IPS-18a (cell line): Measurements from ENCODE around the gene LMAN2.
"Not testable (repeated sequence)": the region's sequence is repeated elsewhere in the genome, so short reads cannot be mapped to it uniquely, and the experiment has no call there.

Experiments used
- H3K27ac ChIP-seq: one replicate; pipeline ENCODE4 v1.5.1; 2013; ENCODE audit warnings: low read length
- H3K27me3 ChIP-seq: one replicate; pipeline ENCODE4 v1.6.1; 2013; ENCODE audit warnings: mild to moderate bottlenecking, low read length; ENCODE audit not compliant: control insufficient read depth, insufficient read depth
- H3K36me3 ChIP-seq: one replicate; pipeline ENCODE4 v1.6.1; 2013; ENCODE audit warnings: low read depth, low read length; ENCODE audit not compliant: control insufficient read depth
- H3K4me1 ChIP-seq: one replicate; pipeline ENCODE4 v1.6.1; 2013; ENCODE audit warnings: low read depth, low read length; ENCODE audit not compliant: control insufficient read depth
- H3K4me3 ChIP-seq: one replicate; pipeline ENCODE4 v1.5.1; 2013; ENCODE audit warnings: low read length
- H3K9ac ChIP-seq: one replicate; pipeline ENCODE4 v1.6.1; 2013; ENCODE audit warnings: mild to moderate bottlenecking, low read length, moderate library complexity
- H3K9me3 ChIP-seq: one replicate; pipeline ENCODE4 v1.6.1; 2013; ENCODE audit warnings: low read depth, low read length; ENCODE audit not compliant: control insufficient read depth

Gene LMAN2

GRCh38 chr5:177350776-177351391 is 584 bp downstream of the LMAN2 start:
- Histone ChIP-seq H3K9ac (peak overlapping the region; percentile 90), H3K4me3 (peak overlapping the region; percentile 97), H3K4me1 (peaks cover 4% of the 10 kb centered on the region), H3K27me3 (no peaks in the 10 kb centered on the region), H3K9me3 (no peaks in the 10 kb centered on the region), H3K27ac (peak overlapping the region; percentile 96), H3K36me3 (peaks cover 8% of the 10 kb centered on the region)

GRCh38 chr5:177349762-177350161 is 1.7 kb downstream of the LMAN2 start:
- peak overlapping the region; percentile 97 for H3K4me3 ChIP-seq

GRCh38 chr5:177349362-177349647 is 2.2 kb downstream of the LMAN2 start:
- Histone ChIP-seq H3K27ac (no peak overlapping the region), H3K9ac (no peak overlapping the region), H3K9me3 (no peaks in the 10 kb centered on the region), H3K4me3 (no peak overlapping the region), H3K36me3 (peaks cover 8% of the 10 kb centered on the region), H3K4me1 (peaks cover 4% of the 10 kb centered on the region), H3K27me3 (no peaks in the 10 kb centered on the region)

More at GRCh38 chr5:177349762-177350161, 1.7 kb downstream of the LMAN2 start:
- peaks cover 4% of the 10 kb centered on the region for H3K4me1 ChIP-seq
- H3K36me3 ChIP-seq = peaks cover 8% of the 10 kb centered on the region
- no peaks in the 10 kb centered on the region for H3K9me3 ChIP-seq
- no peaks in the 10 kb centered on the region for H3K27me3 ChIP-seq
- H3K9ac ChIP-seq = no peak overlapping the region
- H3K27ac ChIP-seq = no peak overlapping the region

GRCh38 chr5:177347699-177348098 is 3.8 kb downstream of the LMAN2 start:
- peaks cover 4% of the 10 kb centered on the region for H3K4me1 ChIP-seq
- no peak overlapping the region for H3K9ac ChIP-seq
- H3K4me3 ChIP-seq = no peak overlapping the region
- no peaks in the 10 kb centered on the region for H3K27me3 ChIP-seq
- no peak overlapping the region for H3K27ac ChIP-seq
- no peaks in the 10 kb centered on the region for H3K9me3 ChIP-seq
- H3K36me3 ChIP-seq = peaks cover 8% of the 10 kb centered on the region

GRCh38 chr5:177346820-177347219 is 4.6 kb downstream of the LMAN2 start:
- Histone ChIP-seq H3K4me3 (no peak overlapping the region), H3K9me3 (no peaks in the 10 kb centered on the region), H3K4me1 (peaks cover 4% of the 10 kb centered on the region), H3K9ac (no peak overlapping the region), H3K27ac (no peak overlapping the region), H3K36me3 (peaks cover 8% of the 10 kb centered on the region), H3K27me3 (no peaks in the 10 kb centered on the region)

GRCh38 chr5:177344891-177345290 is 6.6 kb downstream of the LMAN2 start:
- H3K9me3 ChIP-seq = no peaks in the 10 kb centered on the region
- no peaks in the 10 kb centered on the region for H3K27me3 ChIP-seq
- H3K4me1 ChIP-seq = no peaks in the 10 kb centered on the region
- H3K4me3 ChIP-seq = no peak overlapping the region
- H3K9ac ChIP-seq = no peak overlapping the region
- H3K36me3 ChIP-seq = peaks cover 12% of the 10 kb centered on the region
- H3K27ac ChIP-seq = no peak overlapping the region

GRCh38 chr5:177343777-177344176 is 7.7 kb downstream of the LMAN2 start:
- Histone ChIP-seq H3K36me3 (peaks cover 12% of the 10 kb centered on the region), H3K9me3 (no peaks in the 10 kb centered on the region), H3K27ac (no peak overlapping the region), H3K9ac (no peak overlapping the region), H3K4me3 (no peak overlapping the region), H3K4me1 (no peaks in the 10 kb centered on the region), H3K27me3 (no peaks in the 10 kb centered on the region)

GRCh38 chr5:177343000-177343399 is 8.5 kb downstream of the LMAN2 start:
- not testable (repeated sequence) for H3K4me3 ChIP-seq, H3K4me1 ChIP-seq, H3K27me3 ChIP-seq, H3K27ac ChIP-seq, H3K9me3 ChIP-seq, H3K9ac ChIP-seq
- peaks cover 12% of the 10 kb centered on the region for H3K36me3 ChIP-seq

GRCh38 chr5:177339107-177339638 is 12.3 kb downstream of the LMAN2 start:
- Histone ChIP-seq H3K9me3 (no peaks in the 10 kb centered on the region), H3K27ac (no peak overlapping the region), H3K4me1 (no peaks in the 10 kb centered on the region), H3K4me3 (no peak overlapping the region), H3K27me3 (no peaks in the 10 kb centered on the region), H3K36me3 (peaks cover 40% of the 10 kb centered on the region), H3K9ac (no peak overlapping the region)

- Histone ChIP-seq H3K27me3 (no peaks in the 10 kb centered on the region), H3K4me1 (no peaks in the 10 kb centered on the region), H3K36me3 (peaks cover 47% of the 10 kb centered on the region), H3K9ac (no peak overlapping the region), H3K4me3 (no peak overlapping the region), H3K9me3 (no peaks in the 10 kb centered on the region), H3K27ac (no peak overlapping the region)
Observed at GRCh38 chr5:177338251-177339106, 13.0 kb downstream of the LMAN2 start.

- Histone ChIP-seq H3K9ac (no peak overlapping the region), H3K4me1 (no peaks in the 10 kb centered on the region), H3K4me3 (no peak overlapping the region), H3K36me3 (peaks cover 47% of the 10 kb centered on the region), H3K27ac (no peak overlapping the region), H3K27me3 (no peaks in the 10 kb centered on the region), H3K9me3 (no peaks in the 10 kb centered on the region)
Observed at GRCh38 chr5:177336603-177337494, 14.6 kb downstream of the LMAN2 start.
